Urothelium cell line (cell line): ENCODE data around the gene PPP2R5C.
"Not testable (repeated sequence)": the region's sequence is repeated elsewhere in the genome, so short reads cannot be mapped to it uniquely, and the experiment has no call there.

Experiments used
- DNase-seq: peaks from one replicate; pipeline ENCODE4 v3.0.0; 2011; ENCODE audit warnings: low spot score, mixed read lengths
- FAIRE-seq: peaks from 2 replicates; lab custom pipeline; 2011; peaks lifted over from hg19 to GRCh38; lab: Jason Lieb, UNC

Gene PPP2R5C

GRCh38 chr14:101775826-101776225 lies 14.3 kb downstream of the PPP2R5C start:
- DNase-seq (no peak), FAIRE-seq (no peak)

- FAIRE-seq (no peak), DNase-seq (no peak)
These were observed 14.8 kb downstream of the PPP2R5C start for GRCh38 chr14:101776344-101776743.

GRCh38 chr14:101780390-101780789 lies 18.9 kb downstream of the PPP2R5C start:
- no peak for DNase-seq
- no peak for FAIRE-seq

GRCh38 chr14:101780887-101781239 lies 19.4 kb downstream of the PPP2R5C start:
- FAIRE-seq (no peak), DNase-seq (no peak)

- DNase-seq: no peak
- FAIRE-seq: no peak
These were observed 19.9 kb downstream of the PPP2R5C start for GRCh38 chr14:101781240-101782061.

- no peak for FAIRE-seq
- no peak for DNase-seq
These were observed 21.9 kb downstream of the PPP2R5C start for GRCh38 chr14:101783260-101784016.

- no peak for DNase-seq
- no peak for FAIRE-seq
These were observed 23.1 kb downstream of the PPP2R5C start for GRCh38 chr14:101784631-101785030.

- no peak for DNase-seq
- no peak for FAIRE-seq
These were observed 26.6 kb downstream of the PPP2R5C start for GRCh38 chr14:101788016-101788635.

- no peak for FAIRE-seq
- DNase-seq: no peak
These were observed 27.7 kb downstream of the PPP2R5C start for GRCh38 chr14:101789222-101789621.

- FAIRE-seq (no peak), DNase-seq (no peak)
These were observed 28.7 kb downstream of the PPP2R5C start for GRCh38 chr14:101790232-101790631.

GRCh38 chr14:101791919-101792572 lies 30.5 kb downstream of the PPP2R5C start:
- FAIRE-seq: no peak
- no peak for DNase-seq

GRCh38 chr14:101796016-101796415 lies 34.5 kb downstream of the PPP2R5C start:
- DNase-seq (no peak), FAIRE-seq (no peak)

- DNase-seq (no peak), FAIRE-seq (no peak)
These were observed 35.0 kb downstream of the PPP2R5C start for GRCh38 chr14:101796479-101796878.

GRCh38 chr14:101797856-101798255 lies 36.3 kb downstream of the PPP2R5C start:
- no peak for DNase-seq
- no peak for FAIRE-seq

- not testable (repeated sequence) for FAIRE-seq, DNase-seq
These were observed 42.9 kb downstream of the PPP2R5C start for GRCh38 chr14:101804373-101804772.

GRCh38 chr14:101806252-101806651 lies 44.7 kb downstream of the PPP2R5C start:
- not testable (repeated sequence) for DNase-seq, FAIRE-seq

- DNase-seq (no peak), FAIRE-seq (no peak)
These were observed 46.6 kb downstream of the PPP2R5C start for GRCh38 chr14:101808020-101808641.

GRCh38 chr14:101808894-101809670 lies 47.6 kb downstream of the PPP2R5C start:
- FAIRE-seq (no peak), DNase-seq (no peak)

- peak; percentile 83 for DNase-seq
- FAIRE-seq: no peak
These were observed 48.4 kb downstream of the PPP2R5C start for GRCh38 chr14:101809671-101810514.
